GM18519 (cell line): Measurements from ENCODE around the gene KCNK13.
"Not testable (repeated sequence)": the region's sequence is repeated elsewhere in the genome, so short reads cannot be mapped to it uniquely, and the experiment has no call there.

Experiments
- ATAC-seq: cut with Tn5 transposase; IDR thresholded peaks from one replicate; pipeline ENCODE4 v1.9.1; 2021; ENCODE audit warnings: mild to moderate bottlenecking, moderate library complexity; ENCODE audit not compliant: unreplicated experiment, low FRiP score

Gene KCNK13

GRCh38 chr14:90184571-90185266 is 122.9 kb downstream of the KCNK13 start:
- no peak for ATAC-seq

- ATAC-seq: no peak
These were observed 126.8 kb downstream of the KCNK13 start for GRCh38 chr14:90188588-90188987.

- ATAC-seq: no peak
These were observed 129.4 kb downstream of the KCNK13 start for GRCh38 chr14:90191154-90191553.

- no peak for ATAC-seq
These were observed 129.8 kb downstream of the KCNK13 start for GRCh38 chr14:90191585-90191984.

GRCh38 chr14:90193925-90194324 is 132.1 kb downstream of the KCNK13 start:
- ATAC-seq: no peak

GRCh38 chr14:90194706-90195105 is 132.9 kb downstream of the KCNK13 start:
- ATAC-seq: no peak

- no peak for ATAC-seq
These were observed 136.8 kb downstream of the KCNK13 start for GRCh38 chr14:90198541-90199060.

GRCh38 chr14:90200546-90200945 is 138.8 kb downstream of the KCNK13 start:
- not testable (repeated sequence) for ATAC-seq

- ATAC-seq: no peak
These were observed 139.6 kb downstream of the KCNK13 start for GRCh38 chr14:90201344-90201743.

GRCh38 chr14:90204516-90204915 is 142.7 kb downstream of the KCNK13 start:
- ATAC-seq: no peak

- no peak for ATAC-seq
These were observed 151.4 kb downstream of the KCNK13 start for GRCh38 chr14:90213099-90213748.

- ATAC-seq: no peak
These were observed 166.7 kb downstream of the KCNK13 start for GRCh38 chr14:90228478-90228877.

GRCh38 chr14:90229942-90230341 is 168.1 kb downstream of the KCNK13 start:
- ATAC-seq: not testable (repeated sequence)
